SK-N-SH (cell line): ENCODE measurements around the gene BTG2. TPM values are rescaled to one million over a fixed set of nuclear protein-coding genes. Genes with fewer than 3 reads are reported as not detected.

Experiments used
- CTCF ChIA-PET: fragments of 300-600, 350-600 bp; formaldehyde crosslinking; extraction: SDS; loops from one replicate; lab custom pipeline; 2021; lab: Yijun Ruan, JAX
- POLR2A ChIA-PET: fragments of 350-600 bp; sonication (Branson Sonifier 250); formaldehyde crosslinking; extraction: SDS; loops from one replicate; lab custom pipeline; 2020; ENCODE audit warnings: antibody characterized with exemption, inconsistent platforms; lab: Yijun Ruan, JAX
- DNase-seq: peaks from one replicate; pipeline ENCODE4 v3.0.0; 2012
- H2AFZ ChIP-seq: fragments of 200-600 bp; sonication (generic); 2 replicates; pipeline ENCODE4 v1.8.1; 2016; ENCODE audit warnings: antibody characterized with exemption, mild to moderate bottlenecking, low read depth
- H3F3A ChIP-seq: fragments of 200-600 bp; sonication (generic); replicated peaks from 2 replicates; pipeline ENCODE3; 2016; ENCODE audit warnings: antibody characterized with exemption, mild to moderate bottlenecking; ENCODE audit not compliant: insufficient read depth
- H3K27ac ChIP-seq, 2 experiments: fragments of 200-500 bp in 1 of 2; fragments of 200-600 bp in 1 of 2; sonication (Bioruptor generic) in 1 of 2; sonication (generic), shearing (Covaris generic) in 1 of 2; 2 replicates each; pipeline versions ENCODE4 v1.5.1 to v1.6.1; 2014 to 2016; ENCODE audit warnings: low read depth in 2 of 2, inconsistent platforms in 1 of 2, low read length in 1 of 2, mild to moderate bottlenecking in 1 of 2, mixed read lengths in 1 of 2
- H3K27me3 ChIP-seq: fragments of 200-600 bp; sonication (generic), shearing (Covaris generic); 2 replicates; pipeline ENCODE4 v1.6.1; 2016; ENCODE audit warnings: mixed run types; ENCODE audit not compliant: insufficient read depth
- H3K36me3 ChIP-seq, 2 experiments: fragments of 200-500 bp in 1 of 2; fragments of 200-600 bp in 1 of 2; sonication (Bioruptor generic) in 1 of 2; sonication (generic) in 1 of 2; replicated peaks in 1 of 2; 2 replicates each; pipeline versions ENCODE3 to v1.5.1; 2014 to 2016; ENCODE audit warnings: low read length in 1 of 2, mild to moderate bottlenecking in 1 of 2; ENCODE audit not compliant: insufficient read depth in 2 of 2, control insufficient read depth in 1 of 2
- H3K4me1 ChIP-seq, 2 experiments: fragments of 200-500 bp in 1 of 2; fragments of 200-600 bp in 1 of 2; sonication (Bioruptor generic) in 1 of 2; sonication (generic), shearing (Covaris generic) in 1 of 2; 2 replicates each; pipeline versions ENCODE4 v1.5.1 to v1.6.1; 2014 to 2016; ENCODE audit warnings: low read depth in 1 of 2, low read length in 1 of 2, mixed run types in 1 of 2; ENCODE audit not compliant: insufficient read depth in 2 of 2, control insufficient read depth in 1 of 2
- H3K4me2 ChIP-seq: fragments of 200-600 bp; sonication (generic), shearing (Covaris generic); 2 replicates; pipeline ENCODE4 v1.6.1; 2017; ENCODE audit warnings: mixed run types
- H3K4me3 ChIP-seq, 2 experiments: fragments of 200-500 bp in 1 of 2; fragments of 200-600 bp in 1 of 2; sonication (Bioruptor generic) in 1 of 2; sonication (generic), shearing (Covaris generic) in 1 of 2; 2 replicates each; pipeline versions ENCODE4 v1.5.1 to v1.8.1; 2014 to 2016; ENCODE audit warnings: low read depth in 2 of 2, inconsistent platforms in 1 of 2, low read length in 1 of 2, mild to moderate bottlenecking in 1 of 2, mixed read lengths in 1 of 2, moderate library complexity in 1 of 2
- H3K79me2 ChIP-seq: fragments of 200-600 bp; sonication (generic); 2 replicates; pipeline ENCODE4 v1.8.1; 2017; ENCODE audit warnings: mild to moderate bottlenecking; ENCODE audit not compliant: insufficient read depth
- H3K9ac ChIP-seq: fragments of 200-600 bp; sonication (generic); 2 replicates; pipeline ENCODE4 v1.6.1; 2017; ENCODE audit warnings: mixed run types
- H3K9me2 ChIP-seq: fragments of 200-600 bp; sonication (generic); 2 replicates; pipeline ENCODE4 v1.6.1; 2017; ENCODE audit warnings: mixed run types
- H3K9me3 ChIP-seq: fragments of 200-600 bp; sonication (generic); 2 replicates; pipeline ENCODE4 v1.6.1; 2017; ENCODE audit warnings: mixed run types, mild to moderate bottlenecking, moderate library complexity
- H4K20me1 ChIP-seq: fragments of 200-600 bp; sonication (generic); 2 replicates; pipeline ENCODE4 v1.6.1; 2017; ENCODE audit warnings: mild to moderate bottlenecking, mixed run types; ENCODE audit not compliant: insufficient read depth
- CHD2 ChIP-seq: fragments of 150-350 bp; IDR thresholded peaks from 2 replicates; pipeline ENCODE4 v1.6.1; 2018; ENCODE audit warnings: low read length; ENCODE audit not compliant: partially characterized antibody
- EP300 ChIP-seq, 2 experiments: IDR thresholded peaks; 2 replicates each; pipeline versions ENCODE4 v1.4.0 to v1.6.1; 2012; ENCODE audit warnings: borderline replicate concordance in 1 of 2, low read depth in 1 of 2, low read length in 1 of 2
- EZH2phosphoT487 ChIP-seq: fragments of 200-600 bp; sonication (generic); IDR thresholded peaks from 2 replicates; pipeline ENCODE4 v1.6.1; 2017; ENCODE audit warnings: low read depth, mixed run types, mild to moderate bottlenecking, antibody characterized with exemption, moderate library complexity, borderline replicate concordance
- FOXJ3 ChIP-seq: sonication (generic); formaldehyde crosslinking; IDR thresholded peaks from 2 replicates; pipeline ENCODE4 v1.5.1; 2020; ENCODE audit warnings: mild to moderate bottlenecking, missing genetic modification reagents
- FOXM1 ChIP-seq: IDR thresholded peaks from 2 replicates; pipeline ENCODE4 v1.4.0; 2012; ENCODE audit warnings: low read depth, mild to moderate bottlenecking
- GABPA ChIP-seq: IDR thresholded peaks from 2 replicates; pipeline ENCODE4 v1.4.0; 2012; ENCODE audit warnings: low read depth, mild to moderate bottlenecking
- MEF2A ChIP-seq: IDR thresholded peaks from 2 replicates; pipeline ENCODE4 v1.4.0; 2012; ENCODE audit warnings: low read depth, borderline replicate concordance
- NFIC ChIP-seq: IDR thresholded peaks from 2 replicates; pipeline ENCODE4 v1.4.0; 2012; ENCODE audit warnings: borderline replicate concordance
- NRF1 ChIP-seq: IDR thresholded peaks from 2 replicates; pipeline ENCODE4 v1.6.1; 2012; ENCODE audit warnings: low read depth, mild to moderate bottlenecking, low read length
- RAD21 ChIP-seq: IDR thresholded peaks from 2 replicates; pipeline ENCODE4 v1.6.1; 2012; ENCODE audit warnings: mild to moderate bottlenecking, low read length
- SMC3 ChIP-seq: IDR thresholded peaks from 2 replicates; pipeline ENCODE4 v1.6.1; 2012; ENCODE audit warnings: low read depth, low read length, improper control_type of control experiment
- TAF1 ChIP-seq: IDR thresholded peaks from 2 replicates; pipeline ENCODE4 v1.6.1; 2012; ENCODE audit warnings: low read depth, mild to moderate bottlenecking, low read length, moderate library complexity, borderline replicate concordance
- TCF12 ChIP-seq: IDR thresholded peaks from 2 replicates; pipeline ENCODE4 v1.4.0; 2012
- TEAD4 ChIP-seq: IDR thresholded peaks from 2 replicates; pipeline ENCODE4 v1.4.0; 2012; ENCODE audit warnings: mild to moderate bottlenecking, borderline replicate concordance; ENCODE audit not compliant: insufficient read depth
- USF2 ChIP-seq: fragments of 150-350 bp; IDR thresholded peaks from 2 replicates; pipeline ENCODE4 v1.6.1; 2017; ENCODE audit warnings: antibody characterized with exemption, low read length, low read depth, borderline replicate concordance
- YY1 ChIP-seq: IDR thresholded peaks from 2 replicates; pipeline ENCODE4 v1.4.0; 2012; ENCODE audit warnings: low read depth, mild to moderate bottlenecking
- WGBS: methylation state at CpG from one replicate; pipeline ENCODE4 v1.1.6; 2017; ENCODE audit warnings: low lambda C conversion rate; 5-methylcytosine and 5-hydroxymethylcytosine counted together
- polyA plus RNA-seq, 3 experiments: library from polyadenylated mRNA; depleted of rRNA; stranded (reverse); fragments of >200 nt; gene quantifications; 2 replicates each; pipeline ENCODE4 v1.2.3, GENCODE V29; 2012
- TF ChIP-seq, protein P1 (sequence below): IDR thresholded peaks from 2 replicates; pipeline ENCODE4 v1.6.1; 2012; ENCODE audit warnings: mild to moderate bottlenecking, low read depth, low read length, moderate library complexity

BTG2 gene
- polyA plus RNA-seq, 1 of the 3 experiments (the other 2 are of a cell fraction) = 26.2 TPM

DNA sequence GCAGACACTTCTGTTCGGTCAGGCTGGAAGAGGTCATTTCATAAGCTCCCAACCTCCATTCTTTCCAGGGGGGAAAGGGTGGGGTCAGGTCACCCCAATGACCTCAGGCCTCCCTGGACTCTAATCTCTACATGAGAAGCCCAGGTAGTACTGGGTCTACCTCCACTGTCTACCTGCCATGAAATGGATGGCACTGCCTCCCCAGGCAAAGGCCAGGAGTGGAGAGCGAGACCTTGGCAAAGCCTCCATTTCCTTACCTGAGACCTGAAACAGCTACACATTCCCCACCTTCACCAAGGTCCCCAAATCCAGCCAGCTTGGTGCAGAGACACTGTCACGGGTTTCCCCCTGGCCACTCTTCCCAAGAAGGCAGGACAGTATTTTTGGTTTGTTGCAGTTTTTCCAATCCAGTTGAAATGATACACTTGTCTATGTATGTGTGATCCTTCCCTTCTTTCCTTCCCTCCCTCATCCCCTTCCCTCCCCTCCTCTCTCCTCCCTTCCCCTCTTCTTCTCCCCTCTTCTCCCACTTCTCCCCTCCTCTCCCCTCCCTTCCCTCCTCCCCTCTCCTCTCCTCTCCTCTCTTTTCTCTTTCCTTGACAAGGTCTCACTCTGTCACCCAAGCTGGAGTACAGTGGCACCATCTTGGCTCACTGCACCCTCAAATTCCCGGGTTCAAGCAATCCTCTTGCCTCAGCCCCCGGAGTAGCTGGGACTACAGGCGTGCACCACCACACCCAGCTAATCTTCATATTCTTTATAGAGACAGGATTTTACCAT is 16.1 kb downstream of the BTG2 start:
- no peak overlapping the region for H3K9ac ChIP-seq
- no peak overlapping the region for H3K4me3 ChIP-seq
- no peak for DNase-seq
- peaks cover 3 to 43% of the 10 kb centered on the region in 2 experiments; a peak in 2 of 4 replicates for H3K4me1 ChIP-seq
- no peak overlapping the region for H3K27ac ChIP-seq
- ChIA-PET POLR2A (no interaction called here), CTCF (interaction anchor here (1.6 to 9.5 kb wide), 5 partner anchors 15 to 166 kb away, joined by 5 to 123 read pairs (median 20); partner anchors contain the start of gene BTG2)
- H3K9me2 ChIP-seq = no peaks in the 10 kb centered on the region
- 79% methylated on average over 6 of the region's 6 CpGs for WGBS
- H2AFZ ChIP-seq = no peak overlapping the region
- no peaks in the 10 kb centered on the region for H4K20me1 ChIP-seq
- H3F3A ChIP-seq = no peaks in the 10 kb centered on the region
- no peak overlapping the region for H3K4me2 ChIP-seq
- peaks cover 26% of the 10 kb centered on the region for H3K27me3 ChIP-seq
- H3K79me2 ChIP-seq = no peaks in the 10 kb centered on the region
- H3K36me3 ChIP-seq = no peaks in the 10 kb centered on the region
- TF ChIP-seq CHD2 (no peak), USF2 (no peak), TAF1 (no peak), EZH2phosphoT487 (no peak), EP300 (IDR thresholded peaks at IDR 0.05; ENCODE audit: borderline replicate concordance in 1 of 2, low read depth in 1 of 2, low read length in 1 of 2) (no peak), NRF1 (no peak), RAD21 (no peak)
- TF ChIP-seq, protein P1, sequence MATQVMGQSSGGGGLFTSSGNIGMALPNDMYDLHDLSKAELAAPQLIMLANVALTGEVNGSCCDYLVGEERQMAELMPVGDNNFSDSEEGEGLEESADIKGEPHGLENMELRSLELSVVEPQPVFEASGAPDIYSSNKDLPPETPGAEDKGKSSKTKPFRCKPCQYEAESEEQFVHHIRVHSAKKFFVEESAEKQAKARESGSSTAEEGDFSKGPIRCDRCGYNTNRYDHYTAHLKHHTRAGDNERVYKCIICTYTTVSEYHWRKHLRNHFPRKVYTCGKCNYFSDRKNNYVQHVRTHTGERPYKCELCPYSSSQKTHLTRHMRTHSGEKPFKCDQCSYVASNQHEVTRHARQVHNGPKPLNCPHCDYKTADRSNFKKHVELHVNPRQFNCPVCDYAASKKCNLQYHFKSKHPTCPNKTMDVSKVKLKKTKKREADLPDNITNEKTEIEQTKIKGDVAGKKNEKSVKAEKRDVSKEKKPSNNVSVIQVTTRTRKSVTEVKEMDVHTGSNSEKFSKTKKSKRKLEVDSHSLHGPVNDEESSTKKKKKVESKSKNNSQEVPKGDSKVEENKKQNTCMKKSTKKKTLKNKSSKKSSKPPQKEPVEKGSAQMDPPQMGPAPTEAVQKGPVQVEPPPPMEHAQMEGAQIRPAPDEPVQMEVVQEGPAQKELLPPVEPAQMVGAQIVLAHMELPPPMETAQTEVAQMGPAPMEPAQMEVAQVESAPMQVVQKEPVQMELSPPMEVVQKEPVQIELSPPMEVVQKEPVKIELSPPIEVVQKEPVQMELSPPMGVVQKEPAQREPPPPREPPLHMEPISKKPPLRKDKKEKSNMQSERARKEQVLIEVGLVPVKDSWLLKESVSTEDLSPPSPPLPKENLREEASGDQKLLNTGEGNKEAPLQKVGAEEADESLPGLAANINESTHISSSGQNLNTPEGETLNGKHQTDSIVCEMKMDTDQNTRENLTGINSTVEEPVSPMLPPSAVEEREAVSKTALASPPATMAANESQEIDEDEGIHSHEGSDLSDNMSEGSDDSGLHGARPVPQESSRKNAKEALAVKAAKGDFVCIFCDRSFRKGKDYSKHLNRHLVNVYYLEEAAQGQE = no peak
- TF ChIP-seq, all 33 proteins: peak for 0
- H3K9me3 ChIP-seq = no peaks in the 10 kb centered on the region

- no peaks in the 10 kb centered on the region for H3F3A ChIP-seq
- no peaks in the 10 kb centered on the region for H3K36me3 ChIP-seq
- H3K27me3 ChIP-seq = peaks cover 26% of the 10 kb centered on the region
- no peaks in the 10 kb centered on the region for H3K9me3 ChIP-seq
- no peak overlapping the region for H3K4me2 ChIP-seq
- POLR2A ChIA-PET = no interaction called here
- peaks cover 3 to 41% of the 10 kb centered on the region in 2 experiments; a peak in 2 of 4 replicates for H3K4me1 ChIP-seq
- H3K4me3 ChIP-seq = no peak overlapping the region
- H3K79me2 ChIP-seq = no peaks in the 10 kb centered on the region
- H3K27ac ChIP-seq = no peak overlapping the region
- CTCF ChIA-PET = interaction anchor here (2.3 to 9.5 kb wide), 4 partner anchors 16 to 55 kb away, joined by 14 to 123 read pairs (median 24); partner anchors contain the start of gene BTG2
- H3K9ac ChIP-seq = no peak overlapping the region
- no peaks in the 10 kb centered on the region for H3K9me2 ChIP-seq
- H2AFZ ChIP-seq = no peak overlapping the region
- DNase-seq = no peak
- H4K20me1 ChIP-seq = no peaks in the 10 kb centered on the region
- TF ChIP-seq SMC3 = no peak
- no peak for TF ChIP-seq EP300 (IDR thresholded peaks at IDR 0.05; ENCODE audit: borderline replicate concordance in 1 of 2, low read depth in 1 of 2, low read length in 1 of 2)
- TF ChIP-seq NFIC = no peak
- no peak for TF ChIP-seq MEF2A
- no peak for TF ChIP-seq TCF12
- no peak for TF ChIP-seq EZH2phosphoT487
- no peak for TF ChIP-seq GABPA
- TF ChIP-seq, protein P1 = no peak
- no peak for TF ChIP-seq CHD2
- TF ChIP-seq YY1 = no peak
- no peak for TF ChIP-seq TEAD4
- no peak for TF ChIP-seq FOXJ3 (CRISPR knock-in tag)
- TF ChIP-seq FOXM1 = no peak
Measured at GRCh38 chr1:203322500-203323179, 17.3 kb downstream of the BTG2 start.
